HG03439 (cell line): Measurements from ENCODE around the gene CHRNA4.
"Not testable (repeated sequence)": the region's sequence is repeated elsewhere in the genome, so short reads cannot be mapped to it uniquely, and the experiment has no call there.

Source experiments
- ATAC-seq: cut with Tn5 transposase; IDR thresholded peaks from one replicate; pipeline ENCODE4 v1.9.1; 2021; ENCODE audit warnings: mild to moderate bottlenecking, moderate library complexity; ENCODE audit not compliant: unreplicated experiment

CHRNA4 gene

GRCh38 chr20:63336232-63336752 is 24.9 kb downstream of the CHRNA4 start:
- no peak for ATAC-seq

GRCh38 chr20:63335711-63336110 is 25.4 kb downstream of the CHRNA4 start:
- no peak for ATAC-seq

GRCh38 chr20:63335060-63335459 is 26.1 kb downstream of the CHRNA4 start:
- ATAC-seq: not testable (repeated sequence)

GRCh38 chr20:63334356-63334755 is 26.8 kb downstream of the CHRNA4 start:
- no peak for ATAC-seq

GRCh38 chr20:63333241-63333836 is 27.8 kb downstream of the CHRNA4 start:
- ATAC-seq: no peak

- ATAC-seq: no peak
Measured at GRCh38 chr20:63332488-63333240, 28.5 kb downstream of the CHRNA4 start.

- no peak for ATAC-seq
Measured at GRCh38 chr20:63331741-63332400, 29.3 kb downstream of the CHRNA4 start.

- no peak for ATAC-seq
Measured at GRCh38 chr20:63330940-63331339, 30.2 kb downstream of the CHRNA4 start.

- ATAC-seq: no peak
Measured at GRCh38 chr20:63330084-63330760, 30.9 kb downstream of the CHRNA4 start.

GRCh38 chr20:63329331-63330083 is 31.6 kb downstream of the CHRNA4 start:
- ATAC-seq: no peak

- no peak for ATAC-seq
Measured at GRCh38 chr20:63328718-63329275, 32.4 kb downstream of the CHRNA4 start.

GRCh38 chr20:63328026-63328700 is 33.0 kb downstream of the CHRNA4 start:
- no peak for ATAC-seq

- ATAC-seq: no peak
Measured at GRCh38 chr20:63327231-63327745, 33.9 kb downstream of the CHRNA4 start.

GRCh38 chr20:63326314-63327230 is 34.6 kb downstream of the CHRNA4 start:
- ATAC-seq: no peak

- no peak for ATAC-seq
Measured at GRCh38 chr20:63325554-63326313, 35.4 kb downstream of the CHRNA4 start.

- no peak for ATAC-seq
Measured at GRCh38 chr20:63325021-63325471, 36.1 kb downstream of the CHRNA4 start.

GRCh38 chr20:63323357-63323981 is 37.7 kb downstream of the CHRNA4 start:
- ATAC-seq: no peak
